IMR-90 (cell line): Measurements from ENCODE around the gene HIRA.

ENCODE experiments used
- FOS ChIP-seq: fragments of 150-350 bp; IDR thresholded peaks from 2 replicates; pipeline ENCODE4 v1.6.1; 2016; ENCODE audit warnings: low read depth, low read length
- TF ChIP-seq, protein P1 (sequence below): fragments of 150-350 bp; IDR thresholded peaks from 2 replicates; pipeline ENCODE4 v1.6.1; 2016; ENCODE audit warnings: low read depth, mild to moderate bottlenecking, low read length, moderate library complexity, borderline replicate concordance
- TF ChIP-seq, protein P2 (sequence below): conservative IDR thresholded peaks from 2 replicates; pipeline ENCODE4 v1.5.1; 2012; ENCODE audit warnings: mild to moderate bottlenecking, low read depth, low read length, improper control_type of control experiment

DNA sequence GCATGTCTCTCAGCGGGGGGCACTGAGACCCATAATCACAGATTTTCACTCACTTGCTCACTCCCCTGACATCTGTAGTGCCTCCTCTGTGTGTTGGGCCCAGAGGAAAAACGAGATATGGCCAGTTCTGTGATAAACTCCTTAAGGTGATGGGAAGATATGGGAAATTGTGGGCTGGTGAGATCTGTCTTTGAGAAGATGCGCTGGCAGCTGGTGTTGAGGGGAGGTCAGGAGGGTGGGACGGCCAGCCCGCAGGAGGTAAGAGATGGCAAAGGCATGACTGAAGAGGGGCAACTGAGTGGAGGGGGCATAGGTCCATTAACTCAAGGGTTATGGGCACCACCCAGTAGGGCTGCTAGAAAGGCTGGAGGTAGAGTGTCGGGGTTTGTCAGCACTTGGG is 79.9 kb downstream of the HIRA start:
- TF ChIP-seq, protein P1, sequence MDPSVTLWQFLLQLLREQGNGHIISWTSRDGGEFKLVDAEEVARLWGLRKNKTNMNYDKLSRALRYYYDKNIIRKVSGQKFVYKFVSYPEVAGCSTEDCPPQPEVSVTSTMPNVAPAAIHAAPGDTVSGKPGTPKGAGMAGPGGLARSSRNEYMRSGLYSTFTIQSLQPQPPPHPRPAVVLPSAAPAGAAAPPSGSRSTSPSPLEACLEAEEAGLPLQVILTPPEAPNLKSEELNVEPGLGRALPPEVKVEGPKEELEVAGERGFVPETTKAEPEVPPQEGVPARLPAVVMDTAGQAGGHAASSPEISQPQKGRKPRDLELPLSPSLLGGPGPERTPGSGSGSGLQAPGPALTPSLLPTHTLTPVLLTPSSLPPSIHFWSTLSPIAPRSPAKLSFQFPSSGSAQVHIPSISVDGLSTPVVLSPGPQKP: no peak
- TF ChIP-seq, protein P2, sequence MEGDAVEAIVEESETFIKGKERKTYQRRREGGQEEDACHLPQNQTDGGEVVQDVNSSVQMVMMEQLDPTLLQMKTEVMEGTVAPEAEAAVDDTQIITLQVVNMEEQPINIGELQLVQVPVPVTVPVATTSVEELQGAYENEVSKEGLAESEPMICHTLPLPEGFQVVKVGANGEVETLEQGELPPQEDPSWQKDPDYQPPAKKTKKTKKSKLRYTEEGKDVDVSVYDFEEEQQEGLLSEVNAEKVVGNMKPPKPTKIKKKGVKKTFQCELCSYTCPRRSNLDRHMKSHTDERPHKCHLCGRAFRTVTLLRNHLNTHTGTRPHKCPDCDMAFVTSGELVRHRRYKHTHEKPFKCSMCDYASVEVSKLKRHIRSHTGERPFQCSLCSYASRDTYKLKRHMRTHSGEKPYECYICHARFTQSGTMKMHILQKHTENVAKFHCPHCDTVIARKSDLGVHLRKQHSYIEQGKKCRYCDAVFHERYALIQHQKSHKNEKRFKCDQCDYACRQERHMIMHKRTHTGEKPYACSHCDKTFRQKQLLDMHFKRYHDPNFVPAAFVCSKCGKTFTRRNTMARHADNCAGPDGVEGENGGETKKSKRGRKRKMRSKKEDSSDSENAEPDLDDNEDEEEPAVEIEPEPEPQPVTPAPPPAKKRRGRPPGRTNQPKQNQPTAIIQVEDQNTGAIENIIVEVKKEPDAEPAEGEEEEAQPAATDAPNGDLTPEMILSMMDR: no peak
- TF ChIP-seq FOS: no peak
